NT2/D1 (cell line): ENCODE measurements around the gene PDE8A.
"Not testable (repeated sequence)": the region's sequence is repeated elsewhere in the genome, so short reads cannot be mapped to it uniquely, and the experiment has no call there.

Experiments used
- SUZ12 ChIP-seq: IDR thresholded peaks from 2 replicates; pipeline ENCODE4 v1.6.1; 2011; ENCODE audit not compliant: insufficient read length, insufficient read depth; ENCODE audit errors: extremely low read depth
- YY1 ChIP-seq: IDR thresholded peaks from 2 replicates; pipeline ENCODE4 v1.6.1; 2011; ENCODE audit not compliant: insufficient read length, insufficient read depth

GRCh38 chr15:84987351-84987750 is 5.7 kb downstream of the PDE8A start:
- TF ChIP-seq SUZ12, YY1: not testable (repeated sequence)
